T47D (cell line): ENCODE results near the gene VASH2.
"Not testable (repeated sequence)": the region's sequence is repeated elsewhere in the genome, so short reads cannot be mapped to it uniquely, and the experiment has no call there.

Source experiments
- DNase-seq, 2 experiments: peaks; one replicate each; pipeline versions ENCODE4 v3.0.0 to v3.0.0-alpha.2; 2011 to 2012; ENCODE audit warnings: low read depth in 1 of 2, low spot score in 1 of 2
- JUND ChIP-seq: IDR thresholded peaks from 2 replicates; pipeline ENCODE4 v1.6.1; 2012; ENCODE audit warnings: low read depth
- in situ Hi-C: cut with HindIII; loops from 2 replicates; pipeline ENCODE4 v1.10.0; 2016; ENCODE audit warnings: low sequenced_read_pairs, low pct_unique_long_range_greater_than_20kb

Gene VASH2

DNA sequence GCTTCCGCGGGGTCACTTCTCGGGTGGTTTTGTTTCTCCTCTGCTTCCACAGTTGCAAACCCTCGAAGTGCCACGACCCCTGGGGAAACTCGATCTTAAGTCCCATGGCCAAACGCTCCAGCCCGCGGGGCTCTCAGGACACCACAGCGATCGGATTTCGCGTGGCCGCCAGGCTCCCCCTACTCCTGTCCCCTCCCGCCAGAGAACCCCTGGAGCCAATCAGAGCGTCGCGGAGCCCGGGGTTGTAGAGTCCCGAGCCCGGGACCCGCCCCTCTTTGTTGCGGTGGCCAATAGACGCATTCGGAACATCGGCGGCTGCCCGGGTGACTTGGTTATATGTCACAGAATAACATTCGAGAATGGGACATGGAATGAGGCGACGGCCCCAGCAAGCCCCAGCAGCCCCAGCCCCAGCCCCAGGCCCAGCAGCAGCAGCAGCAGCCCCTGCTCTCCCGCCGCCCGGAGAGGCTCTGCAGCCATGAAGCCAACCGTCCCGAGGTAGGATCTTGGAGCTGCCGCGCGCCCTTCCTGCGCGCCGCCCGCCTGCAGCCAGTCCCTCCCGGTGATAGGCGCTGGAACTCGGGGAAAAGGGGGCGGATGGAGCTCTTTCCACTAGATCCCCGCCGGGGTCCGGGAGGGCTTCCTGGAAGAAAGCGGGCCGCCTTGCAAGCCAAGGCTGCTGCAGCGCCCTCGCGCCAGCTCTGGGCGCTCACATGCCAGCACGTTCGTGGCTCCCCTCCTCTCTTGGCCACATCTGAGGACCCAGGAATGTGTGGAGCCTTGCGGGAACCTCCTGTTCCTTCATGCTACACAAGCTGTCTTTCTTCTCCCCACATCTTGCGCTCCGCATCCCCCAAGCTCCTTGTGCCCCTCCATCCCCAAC lies at the start of gene VASH2:
VASH2 (plus strand) TSS at position 299 of the 883 bp plus-strand sequence. CDS start 1,002 bp downstream, outside the sequence.
- in situ Hi-C loops, result no loop called here
- TF ChIP-seq JUND, result no peak
- peak; percentile 95 to 99 for DNase-seq

DNA sequence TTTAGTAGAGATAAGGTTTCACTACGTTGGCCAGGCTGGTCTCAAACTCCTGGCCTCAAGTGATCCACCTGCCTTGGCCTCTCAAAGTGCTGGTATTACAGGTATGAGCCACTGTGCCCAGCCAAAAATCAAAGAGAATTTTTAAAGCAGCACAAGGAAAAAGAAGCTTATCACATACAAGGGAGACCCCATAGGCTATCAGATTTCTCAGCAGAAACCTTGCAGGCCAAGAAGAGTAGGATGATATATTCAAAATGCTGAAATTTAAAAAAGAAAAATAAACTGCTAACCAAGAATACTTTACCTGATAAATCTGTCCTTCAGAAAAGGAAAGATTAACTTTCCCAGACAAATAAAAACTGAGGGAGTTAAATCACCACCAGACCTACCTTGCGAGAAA lies 49.1 kb upstream of the VASH2 start:
- no peak for TF ChIP-seq JUND
- in situ Hi-C loops, result no loop called here
- DNase-seq, result no peak

DNA sequence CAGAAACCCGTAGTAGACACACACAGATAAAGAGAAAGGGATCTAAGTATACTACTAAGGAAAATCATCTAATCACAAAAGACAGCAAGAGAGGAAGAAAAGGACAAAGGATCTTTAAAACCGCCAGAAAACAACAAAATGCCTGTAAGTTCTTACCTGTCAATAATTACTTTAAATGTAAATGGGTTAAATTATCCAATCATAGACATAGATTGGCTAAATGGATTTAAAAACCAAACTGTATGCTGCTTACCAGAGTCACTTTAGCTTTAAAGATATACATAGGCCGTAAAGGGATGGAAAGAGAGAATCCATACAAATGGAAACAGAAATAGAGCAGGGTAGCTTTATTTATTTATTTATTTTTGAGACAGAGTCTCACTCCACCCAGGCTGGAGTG lies 48.3 kb upstream of the VASH2 start:
- no peak for TF ChIP-seq JUND
- in situ Hi-C loops, result no loop called here
- DNase-seq, result no peak

DNA sequence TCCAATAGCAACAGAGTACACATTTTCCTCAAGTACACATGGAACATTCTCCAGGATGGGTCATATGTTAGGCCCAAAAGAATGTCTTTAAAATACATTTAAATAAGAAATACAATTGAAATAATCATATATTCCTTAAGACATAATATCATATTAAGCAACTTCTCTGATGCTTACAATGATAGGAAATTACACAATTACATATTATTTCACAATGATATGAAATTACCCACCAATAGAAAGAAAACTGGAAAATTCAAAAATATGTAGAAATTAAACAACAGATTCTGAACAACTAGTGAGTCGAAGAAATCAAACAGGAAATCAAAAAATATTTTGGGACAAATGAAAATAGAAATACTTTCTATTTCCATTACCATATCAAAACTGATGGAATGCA lies 46.7 kb upstream of the VASH2 start:
- no peak for TF ChIP-seq JUND
- DNase-seq, result no peak
- in situ Hi-C loops, result no loop called here

DNA sequence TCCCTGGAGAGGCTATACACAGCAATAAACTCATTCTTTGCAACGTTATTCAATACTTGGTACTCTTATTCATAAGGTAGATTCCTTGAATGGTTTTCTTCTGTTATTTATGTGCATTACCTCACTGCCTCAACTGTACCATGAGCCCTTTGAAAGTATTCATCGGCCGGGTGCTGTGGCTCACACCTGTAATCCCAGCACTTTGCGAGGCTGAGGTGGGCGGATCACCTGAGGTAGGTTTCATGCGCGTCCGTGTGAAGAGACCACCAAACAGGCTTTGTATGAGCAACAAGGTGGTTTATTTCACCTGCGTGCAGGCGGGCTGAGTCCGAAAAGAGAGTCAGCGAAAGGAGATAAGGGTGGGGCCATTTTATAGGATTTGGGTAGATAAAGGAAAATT lies 42.3 kb upstream of the VASH2 start:
- in situ Hi-C loops, DNase-seq: not testable (repeated sequence)

DNA sequence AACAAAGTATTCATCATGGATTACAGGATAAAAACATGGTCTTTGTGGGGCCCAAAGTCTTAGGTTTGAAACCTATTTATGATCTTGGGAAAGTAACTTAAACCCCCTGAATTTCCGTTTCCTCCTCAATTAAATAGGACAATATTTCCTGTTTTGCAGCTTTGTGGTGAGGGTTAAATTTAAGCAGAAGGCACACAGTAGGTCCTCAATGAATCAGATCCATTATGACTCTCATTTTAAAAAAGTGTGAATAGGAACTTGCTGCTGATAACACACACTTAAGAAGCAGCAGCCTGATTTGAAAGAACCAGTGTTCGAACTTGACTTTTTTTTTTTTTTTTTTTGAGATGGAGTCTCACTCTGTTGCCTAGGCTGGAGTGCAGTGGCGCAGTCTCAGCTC lies 41.4 kb upstream of the VASH2 start:
- no peak for DNase-seq
- in situ Hi-C loops, result no loop called here
- TF ChIP-seq JUND, result no peak

DNA sequence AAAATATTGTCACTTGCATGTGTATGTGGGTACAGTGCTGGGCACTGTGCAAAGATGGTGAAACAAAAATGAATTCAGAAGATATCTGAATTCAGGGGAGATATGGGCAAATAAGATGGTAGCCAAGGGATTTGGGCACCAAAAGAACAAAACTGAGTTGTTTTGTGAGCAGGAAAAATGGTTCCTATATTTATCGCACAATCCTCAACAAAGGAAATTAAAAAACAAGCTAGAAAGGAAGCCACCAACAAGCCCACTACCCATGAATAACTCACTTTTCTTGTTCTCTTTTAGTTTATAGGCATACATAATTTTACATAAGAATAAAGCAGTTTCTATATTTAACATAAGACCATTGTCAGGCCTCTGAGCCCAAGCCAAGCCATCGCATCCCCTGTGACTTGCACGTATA lies 40.7 kb upstream of the VASH2 start:
- no peak for DNase-seq
- in situ Hi-C loops, result no loop called here
- no peak for TF ChIP-seq JUND

DNA sequence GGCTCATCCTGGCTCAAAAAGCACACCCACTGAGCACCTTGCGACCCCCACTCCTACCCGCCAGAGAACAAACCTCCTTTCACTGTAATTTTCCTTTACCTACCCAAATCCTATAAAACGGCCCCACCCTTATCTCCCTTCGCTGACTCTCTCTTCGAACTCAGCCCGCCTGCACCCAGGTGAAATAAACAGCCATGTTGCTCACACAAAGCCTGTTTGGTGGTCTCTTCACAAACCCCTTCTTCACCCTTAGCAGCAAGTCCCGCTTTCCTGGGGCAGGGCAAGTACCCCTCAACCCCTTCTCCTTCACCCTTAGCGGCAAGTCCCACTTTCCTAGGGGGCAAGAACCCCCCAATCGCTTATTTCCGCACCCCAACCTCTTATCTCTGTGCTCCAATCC lies 40.1 kb upstream of the VASH2 start:
- in situ Hi-C loops, DNase-seq: not testable (repeated sequence)

DNA sequence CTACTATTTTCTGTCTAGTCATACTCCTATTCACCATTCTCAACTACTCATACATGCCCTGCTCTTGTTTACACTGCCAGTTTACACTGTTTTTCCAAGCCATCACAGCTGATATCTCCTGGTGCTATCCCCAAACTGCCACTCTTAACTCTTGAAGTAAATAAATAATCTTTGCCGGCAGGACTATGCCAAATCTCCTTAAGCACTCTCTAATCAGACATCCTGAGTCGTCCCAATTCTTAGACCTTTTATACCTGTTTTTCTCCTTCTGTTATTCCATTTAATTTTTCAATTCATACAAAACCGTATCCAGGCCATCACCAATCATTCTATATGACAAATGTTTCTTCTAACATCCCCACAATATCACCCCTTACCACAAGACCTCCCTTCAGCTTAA lies 36.7 kb upstream of the VASH2 start:
- DNase-seq, in situ Hi-C loops: not testable (repeated sequence)

DNA sequence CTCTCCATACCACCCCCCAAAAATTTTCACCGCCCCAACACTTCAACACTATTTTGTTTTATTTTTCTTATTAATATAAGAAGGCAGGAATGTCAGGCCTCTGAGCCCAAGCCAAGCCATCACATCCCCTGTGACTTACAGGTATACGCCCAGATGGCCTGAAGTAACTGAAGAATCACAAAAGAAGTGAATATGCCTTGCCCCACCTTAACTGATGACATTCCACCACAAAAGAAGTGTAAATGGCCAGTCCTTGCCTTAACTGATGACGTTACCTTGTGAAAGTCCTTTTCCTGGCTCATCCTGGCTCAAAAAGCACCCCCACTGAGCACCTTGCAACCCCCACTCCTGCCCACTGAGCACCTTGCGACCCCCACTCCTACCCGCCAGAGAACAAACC lies 36.2 kb upstream of the VASH2 start:
- DNase-seq, in situ Hi-C loops: not testable (repeated sequence)

DNA sequence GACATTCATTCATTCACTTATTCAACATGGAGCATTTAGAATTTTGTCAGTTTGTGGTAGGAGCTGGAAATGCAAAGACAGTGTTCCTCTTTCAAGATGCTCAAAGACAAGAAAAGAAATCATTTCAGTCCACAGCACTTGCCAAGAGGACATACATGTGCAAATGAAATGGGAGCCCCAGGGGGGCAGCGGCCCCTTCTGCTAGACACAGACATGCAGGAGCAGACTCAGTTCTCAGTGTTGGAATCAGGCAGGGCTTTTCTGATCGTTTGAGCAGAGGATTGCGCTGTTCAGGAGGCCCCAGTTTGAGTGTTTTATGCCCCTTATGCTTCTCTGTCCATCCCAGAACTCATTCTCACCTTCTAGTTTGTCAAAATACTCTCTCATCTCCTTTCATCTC lies 35.6 kb upstream of the VASH2 start:
- in situ Hi-C loops, result no loop called here
- no peak for DNase-seq
- TF ChIP-seq JUND, result no peak

DNA sequence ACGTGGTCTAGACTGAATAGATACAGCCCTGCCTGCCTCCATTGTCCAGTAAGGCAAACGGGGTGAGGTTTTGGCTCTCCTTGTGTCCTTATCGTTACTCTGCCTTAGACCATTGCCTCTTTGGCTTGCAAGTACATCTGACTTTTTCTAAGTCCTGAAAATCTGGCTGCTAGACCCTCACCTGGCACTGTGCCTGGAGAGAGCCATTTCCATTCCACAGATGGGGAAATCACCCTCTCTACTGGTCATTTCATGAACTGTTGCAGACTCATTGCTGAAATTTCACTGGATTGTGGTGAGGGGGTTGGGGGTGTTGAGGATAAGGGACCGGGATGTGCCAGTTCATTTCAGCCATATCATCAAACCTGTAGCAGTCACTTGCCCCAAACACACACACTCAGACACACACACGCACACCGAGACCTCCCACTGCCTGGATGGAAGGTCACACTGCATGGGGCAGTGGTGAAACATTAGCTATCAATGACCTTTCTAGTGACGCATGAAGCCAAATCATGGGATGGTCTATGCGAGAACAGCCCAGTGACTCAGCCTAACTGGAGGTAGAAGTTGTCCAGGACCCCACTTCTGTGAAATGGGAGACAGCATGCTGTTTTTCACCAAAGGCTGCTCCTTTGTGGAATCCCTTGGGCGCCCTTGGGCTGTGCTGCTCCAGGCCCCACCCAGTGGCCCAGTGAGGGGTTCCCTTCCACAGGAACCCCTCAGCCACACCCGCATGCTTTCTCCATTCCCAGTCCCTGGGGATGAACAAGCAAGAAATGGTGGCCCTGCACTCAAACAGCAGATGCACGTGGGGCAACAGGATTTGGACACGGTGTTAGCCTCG lies 34.9 kb upstream of the VASH2 start:
- TF ChIP-seq JUND, result no peak
- in situ Hi-C loops, result no loop called here
- peak in 1 of 2 experiments; percentile 36 for DNase-seq

DNA sequence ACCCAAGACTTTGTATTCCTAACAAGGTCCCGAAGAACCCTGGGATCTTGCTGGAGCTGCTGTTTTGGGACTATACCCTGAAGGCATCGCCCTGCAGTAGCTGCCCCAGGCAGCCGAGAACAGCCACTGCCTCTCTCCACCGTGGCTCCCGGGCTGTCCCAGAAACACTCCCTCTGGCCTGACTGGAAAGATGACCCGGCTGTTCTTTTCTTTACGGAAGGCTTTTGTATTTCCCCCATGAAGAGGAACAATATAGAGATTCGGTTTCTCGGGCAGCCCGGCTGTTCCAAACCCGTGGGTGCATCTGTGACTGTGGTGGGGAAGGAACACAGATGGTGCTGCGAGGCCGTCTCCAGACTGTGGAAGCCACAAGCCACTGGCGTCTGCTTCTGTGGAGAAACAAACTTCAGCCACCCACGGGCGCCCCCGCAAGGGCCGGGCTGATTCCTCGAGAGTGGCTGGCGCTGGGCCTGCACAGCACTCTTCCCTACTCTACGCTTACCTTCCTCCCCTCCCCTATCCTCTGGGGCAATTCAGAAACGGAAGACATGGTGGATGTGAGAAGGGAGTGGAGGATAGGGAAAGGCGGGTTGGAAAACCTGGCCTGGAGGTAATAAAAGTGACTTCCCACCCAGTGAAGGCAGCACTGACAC lies 33.7 kb upstream of the VASH2 start:
- in situ Hi-C loops, result no loop called here
- DNase-seq, result peak in 1 of 2 experiments; percentile 30
- TF ChIP-seq JUND, result no peak
